Activated CD8-positive, alpha-beta memory T cell treated with anti-CD3 and anti-CD28 coated beads for 36 hours (primary cell): ENCODE measurements around the gene FUOM. TPM values are rescaled to one million over a fixed set of nuclear protein-coding genes. Genes with fewer than 3 reads are reported as not detected.

Source experiments
- CTCF ChIA-PET: fragments of 350-600 bp; sonication (Branson Sonifier 250); formaldehyde crosslinking; loops from one replicate; lab custom pipeline; 2021; ENCODE audit warnings: antibody characterized with exemption; lab: Charles Lee
- POLR2A ChIA-PET: fragments of 350-600 bp; sonication (Branson Sonifier 250); formaldehyde crosslinking; loops from one replicate; lab custom pipeline; 2021; ENCODE audit warnings: antibody characterized with exemption; lab: Charles Lee
- total RNA-seq, 2 experiments: library from RNA; stranded (reverse); gene quantifications; one replicate each; pipeline ENCODE4 v1.2.3, GENCODE V29; 2021

The FUOM gene, protein sequence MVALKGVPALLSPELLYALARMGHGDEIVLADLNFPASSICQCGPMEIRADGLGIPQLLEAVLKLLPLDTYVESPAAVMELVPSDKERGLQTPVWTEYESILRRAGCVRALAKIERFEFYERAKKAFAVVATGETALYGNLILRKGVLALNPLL
- total RNA-seq: 10 to 100 TPM; 31.2 to 33.7 TPM

DNA sequence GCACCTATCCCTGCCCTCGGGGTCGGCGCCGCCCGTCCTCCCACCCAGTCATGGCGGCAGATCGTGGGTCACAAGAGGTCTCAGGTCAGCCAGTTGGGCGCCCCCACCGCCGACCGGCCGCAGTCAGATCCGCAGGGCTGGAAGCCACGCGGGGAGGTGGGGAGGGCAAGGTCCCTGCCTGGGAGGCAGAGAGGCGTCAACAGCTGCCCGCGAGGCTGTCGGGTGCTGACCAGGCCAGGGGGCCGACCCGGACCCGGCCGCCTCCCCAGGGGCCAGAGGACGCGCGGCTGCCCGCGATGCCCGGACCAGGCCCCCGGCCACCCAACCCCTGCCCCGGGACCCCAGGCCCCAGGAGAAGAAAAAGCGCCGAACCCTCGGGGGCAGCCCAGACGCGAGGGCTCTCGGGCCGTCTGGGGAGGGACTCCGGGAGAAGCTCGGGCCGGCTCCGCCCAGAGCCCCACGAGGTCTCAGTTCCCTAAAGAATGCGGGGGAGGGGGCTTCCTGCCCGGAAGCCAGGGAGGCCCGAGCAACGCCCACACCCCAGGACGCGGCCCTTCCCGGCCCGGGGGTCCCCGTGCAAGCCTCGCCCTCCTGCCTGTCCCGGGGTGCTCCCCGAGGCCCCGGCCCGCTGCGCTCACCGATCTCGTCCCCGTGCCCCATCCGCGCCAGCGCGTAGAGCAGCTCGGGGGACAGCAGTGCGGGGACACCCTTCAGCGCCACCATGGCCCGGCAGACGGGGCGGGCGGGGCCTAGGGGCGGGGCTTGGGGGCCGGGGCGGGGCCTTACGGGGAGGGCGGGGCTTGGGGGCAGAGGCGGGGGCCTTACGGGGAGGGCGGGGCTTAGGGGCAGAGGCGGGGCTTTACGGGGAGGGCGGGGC, at the start of gene FUOM:
TSS of gene FUOM (minus strand) at position 735 of the 877 bp plus-strand sequence. CDS start at position 723, 12 bp downstream.
- ChIA-PET POLR2A (interaction anchor here (1.2 kb wide), 1 partner anchor 98 kb away, joined by 3 read pairs; no protein-coding TSS in a partner anchor), CTCF (interaction anchor here (0.5 to 1.5 kb wide), 4 partner anchors 13 to 32 kb away, joined by 3 to 5 read pairs (median 4); no protein-coding TSS in a partner anchor)

DNA sequence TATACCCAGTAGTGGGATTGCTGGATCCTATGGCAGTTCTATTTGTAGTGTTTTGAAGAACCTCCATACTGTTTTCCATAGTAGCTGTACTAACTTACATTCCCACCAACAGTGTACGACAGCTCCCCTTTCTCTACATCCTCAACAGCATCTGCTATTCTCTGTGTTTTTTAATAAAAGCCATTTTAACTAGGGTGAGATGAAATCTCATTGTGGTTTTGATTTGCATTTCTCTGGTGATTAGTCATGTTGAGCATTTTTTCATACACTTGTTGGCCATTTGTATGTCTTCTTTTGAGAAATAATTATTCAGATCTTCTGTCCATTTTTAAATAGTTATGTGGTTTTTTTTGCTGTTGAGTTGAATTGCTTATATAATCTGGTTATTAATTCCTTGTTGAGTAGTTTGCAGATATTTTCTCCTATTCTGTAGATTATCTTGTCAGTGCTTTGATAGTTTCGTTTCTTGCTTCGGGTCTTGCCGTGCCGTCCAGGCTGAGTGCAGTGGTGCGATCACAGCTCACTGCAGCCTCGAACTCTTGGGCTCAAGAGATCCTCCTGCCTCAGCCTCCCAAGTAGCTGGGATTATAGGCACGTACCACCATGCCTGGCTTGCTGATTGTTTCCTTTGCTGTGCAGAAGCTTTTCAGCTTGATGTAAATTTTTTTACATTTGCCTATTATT, 48.2 kb upstream of the FUOM start:
- ChIA-PET CTCF (no interaction called here), POLR2A (no interaction called here)

DNA sequence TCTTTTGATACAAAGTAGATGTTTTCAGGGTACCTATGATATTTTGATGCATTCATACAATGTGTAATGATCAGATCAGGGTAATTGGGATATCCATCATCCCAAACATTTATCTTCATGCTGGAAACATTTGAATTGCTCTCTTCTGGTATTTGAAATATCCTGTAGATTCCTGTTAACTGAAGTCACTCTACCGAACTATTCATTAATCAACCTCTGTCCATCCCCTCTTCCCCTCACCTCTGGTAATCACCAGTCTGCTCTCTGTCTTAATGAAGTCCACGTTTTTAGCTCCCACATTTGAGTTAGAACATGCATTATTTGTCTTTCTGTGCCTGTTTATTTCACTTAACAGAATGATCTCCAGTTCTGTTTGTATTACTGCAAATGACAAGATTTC, 47.5 kb upstream of the FUOM start:
- CTCF ChIA-PET: no interaction called here
- POLR2A ChIA-PET: no interaction called here

DNA sequence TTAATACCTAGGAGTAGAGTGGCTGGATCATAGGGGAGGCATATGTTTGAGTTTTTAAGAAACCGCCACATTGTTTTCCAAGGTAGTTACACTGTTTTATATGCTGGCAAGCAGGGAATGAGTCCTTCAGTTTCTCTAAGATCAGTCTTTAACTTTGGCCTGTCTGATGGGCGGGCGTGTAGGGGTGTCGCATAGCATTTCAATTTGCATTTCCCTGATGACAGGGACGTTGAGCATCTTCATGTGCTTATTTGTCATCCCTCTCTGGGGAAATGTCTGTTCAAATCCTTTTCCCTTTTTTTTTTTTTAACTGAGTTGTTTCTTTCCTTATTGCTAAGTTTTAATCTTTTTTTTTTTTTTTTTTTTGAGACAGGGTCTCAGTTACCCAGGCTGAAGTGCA, 46.0 kb upstream of the FUOM start:
- ChIA-PET CTCF (no interaction called here), POLR2A (no interaction called here)

DNA sequence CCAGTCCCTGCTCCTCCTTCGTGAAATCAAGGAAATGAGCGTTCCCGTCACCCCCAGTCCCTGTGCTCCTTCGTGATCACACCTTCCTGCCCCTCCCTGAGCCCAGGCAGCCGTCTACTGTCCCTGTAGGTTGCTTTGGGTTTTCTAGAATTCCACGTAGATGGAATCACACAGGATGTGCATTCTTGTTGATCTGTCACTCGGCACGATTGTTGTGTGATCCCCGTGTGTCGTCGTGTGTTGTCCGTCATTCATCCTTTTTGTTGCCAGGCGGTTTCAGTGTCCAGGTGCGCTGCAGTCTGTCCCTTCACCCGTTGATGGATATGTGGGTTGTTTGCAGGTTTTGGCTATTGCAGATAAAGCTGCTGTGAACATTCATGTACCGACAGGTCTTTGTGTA, 45.5 kb upstream of the FUOM start:
- ChIA-PET POLR2A (no interaction called here), CTCF (no interaction called here)

DNA sequence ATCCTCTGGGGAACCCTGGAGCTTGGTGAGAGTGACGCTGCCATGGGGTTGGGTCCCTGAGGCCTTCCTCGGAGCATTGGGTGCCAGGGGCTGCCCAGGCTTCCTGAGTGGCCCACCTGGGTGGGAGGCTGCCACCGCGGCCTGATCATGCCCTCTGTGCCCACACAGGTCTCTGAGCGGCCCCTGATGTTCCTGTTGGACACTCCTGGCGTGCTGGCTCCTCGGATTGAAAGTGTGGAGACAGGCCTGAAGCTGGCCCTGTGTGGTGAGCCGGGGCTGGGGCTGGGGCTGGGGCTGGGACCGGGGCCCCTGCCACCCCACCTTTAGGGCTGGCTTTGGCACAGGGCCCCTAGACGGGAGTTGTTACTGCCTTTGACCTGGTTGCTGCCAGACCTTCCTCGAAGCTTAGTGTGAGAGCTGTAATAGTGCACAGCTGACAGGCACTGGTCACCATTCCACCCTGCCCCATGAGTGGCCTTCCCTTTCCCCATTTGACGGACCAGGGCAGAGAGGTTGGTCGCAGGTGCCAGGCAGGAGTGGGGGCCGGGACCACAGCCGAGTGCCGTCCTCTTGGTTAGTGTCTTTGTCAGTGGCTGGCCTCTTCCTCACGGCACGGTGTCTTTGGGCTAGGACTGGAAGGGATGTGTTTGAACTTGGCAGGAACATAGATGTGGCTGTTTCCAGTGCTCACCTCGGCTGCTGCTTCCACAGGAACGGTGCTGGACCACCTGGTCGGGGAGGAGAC, 44.3 kb upstream of the FUOM start:
- CTCF ChIA-PET: interaction anchor here (1.3 to 1.8 kb wide), 3 partner anchors 12 to 86 kb away, joined by 3 to 6 read pairs (median 4); no protein-coding TSS in a partner anchor
- POLR2A ChIA-PET: interaction anchor here (0.9 kb wide), 1 partner anchor 12 kb away, joined by 4 read pairs; no protein-coding TSS in a partner anchor

DNA sequence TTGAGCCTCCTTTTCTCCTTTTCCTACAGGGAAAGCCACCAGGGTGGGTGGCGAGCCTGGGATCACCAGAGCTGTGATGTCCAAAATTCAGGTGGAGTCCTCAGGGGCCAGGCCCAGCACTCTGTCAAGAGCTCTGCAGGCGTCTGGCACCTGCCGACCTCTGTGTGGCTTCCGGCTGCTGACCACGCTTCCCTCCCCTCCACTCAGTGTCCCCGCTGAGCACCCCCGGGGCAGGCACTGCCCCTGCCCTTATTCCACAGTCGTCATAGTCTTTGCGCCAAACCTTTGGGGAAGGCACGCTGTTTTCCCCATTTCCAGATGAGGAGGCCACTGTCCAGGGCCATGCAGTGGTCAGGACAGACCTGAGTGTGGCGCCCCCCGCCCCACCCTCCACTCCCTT, 43.7 kb upstream of the FUOM start:
- ChIA-PET CTCF (interaction anchor here (1.3 to 1.8 kb wide), 3 partner anchors 11 to 86 kb away, joined by 3 to 6 read pairs (median 4); no protein-coding TSS in a partner anchor), POLR2A (interaction anchor here (0.9 kb wide), 1 partner anchor 11 kb away, joined by 4 read pairs; no protein-coding TSS in a partner anchor)

DNA sequence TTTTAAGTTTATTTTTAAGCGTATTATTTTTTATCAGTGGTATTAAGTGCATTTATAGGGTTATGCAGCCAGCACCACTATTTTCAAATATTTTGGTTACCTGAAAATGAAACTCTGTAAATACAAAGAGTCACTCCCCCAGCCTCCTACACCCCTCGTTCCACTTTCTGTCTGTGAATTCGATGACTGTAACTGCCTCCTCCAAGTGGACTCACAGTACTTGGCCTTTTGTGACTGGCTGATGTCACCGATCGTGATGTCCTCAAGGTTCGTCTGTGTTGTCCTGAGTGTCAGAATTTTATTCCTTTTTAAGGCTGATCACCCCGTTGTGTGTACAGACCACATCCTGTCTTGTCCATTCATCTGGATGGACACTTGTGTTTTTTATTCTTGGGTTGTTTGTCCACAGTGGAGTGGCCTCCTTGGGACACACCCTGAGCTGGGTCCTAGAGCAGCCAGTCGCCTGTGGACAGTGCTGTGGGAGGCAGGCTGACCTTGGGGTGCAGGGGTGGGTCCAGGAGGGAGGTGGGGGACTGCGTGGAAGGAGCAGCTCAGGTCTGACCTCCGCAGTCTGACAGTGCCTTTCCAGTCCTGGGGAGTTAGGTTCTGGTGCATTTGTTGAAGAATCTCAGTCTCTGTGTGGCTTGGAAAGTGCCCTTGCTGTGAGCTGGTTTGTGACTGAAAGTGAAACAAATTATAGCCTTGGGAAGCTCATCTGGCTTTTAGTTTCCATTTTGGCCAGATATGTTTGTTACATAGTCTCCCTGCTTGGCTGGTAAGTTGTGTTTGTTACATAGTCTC, 43.0 kb upstream of the FUOM start:
- POLR2A ChIA-PET: interaction anchor here (0.9 kb wide), 1 partner anchor 10 kb away, joined by 4 read pairs; no protein-coding TSS in a partner anchor
- CTCF ChIA-PET: interaction anchor here (0.5 to 1.8 kb wide), 3 partner anchors 10 to 144 kb away, joined by 3 to 6 read pairs (median 4); no protein-coding TSS in a partner anchor

DNA sequence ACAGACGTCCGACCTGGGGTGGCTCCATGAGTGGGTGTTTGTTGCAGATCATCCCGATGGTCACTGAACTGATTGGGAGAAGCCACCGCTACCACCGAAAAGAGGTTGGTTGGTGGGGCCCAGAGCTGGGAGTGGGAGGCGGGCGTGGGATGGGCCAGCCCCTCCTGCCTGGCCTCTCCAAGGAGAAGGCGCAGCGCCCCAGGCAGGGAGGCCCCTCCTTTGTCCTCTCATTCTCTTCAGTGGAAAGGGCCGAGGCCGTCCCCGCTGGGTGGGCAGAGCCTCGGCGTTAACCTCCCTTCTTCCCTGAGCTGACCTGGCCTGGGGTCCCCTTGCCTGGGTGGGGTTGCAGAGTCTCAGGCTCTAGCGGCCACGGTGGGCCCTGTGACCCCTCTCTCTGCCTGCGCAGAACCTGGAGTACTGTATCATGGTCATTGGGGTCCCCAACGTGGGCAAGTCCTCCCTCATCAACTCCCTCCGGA, 41.3 kb upstream of the FUOM start:
- ChIA-PET CTCF (no interaction called here), POLR2A (no interaction called here)

DNA sequence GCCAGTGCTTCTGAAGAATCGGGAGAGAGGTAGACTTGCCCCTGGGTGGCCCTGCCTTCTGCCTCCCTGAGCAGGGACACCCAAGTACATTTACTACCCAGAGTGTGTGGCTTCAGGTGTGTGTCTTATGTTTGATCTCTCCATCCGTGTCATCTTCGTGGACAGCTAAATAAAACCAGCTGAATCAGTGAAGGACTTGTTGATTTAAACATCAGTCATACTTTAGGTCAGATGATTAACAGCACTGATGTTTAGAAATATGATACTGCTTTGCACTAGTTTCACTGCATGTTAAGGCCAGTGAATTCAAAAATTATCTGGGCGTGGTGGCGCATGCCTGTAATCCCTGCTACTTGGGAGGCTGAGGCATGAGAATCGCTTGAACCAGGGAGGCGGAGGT, 40.1 kb upstream of the FUOM start:
- ChIA-PET CTCF (interaction anchor here (1.7 kb wide), 1 partner anchor 68 kb away, joined by 3 read pairs; no protein-coding TSS in a partner anchor), POLR2A (no interaction called here)

DNA sequence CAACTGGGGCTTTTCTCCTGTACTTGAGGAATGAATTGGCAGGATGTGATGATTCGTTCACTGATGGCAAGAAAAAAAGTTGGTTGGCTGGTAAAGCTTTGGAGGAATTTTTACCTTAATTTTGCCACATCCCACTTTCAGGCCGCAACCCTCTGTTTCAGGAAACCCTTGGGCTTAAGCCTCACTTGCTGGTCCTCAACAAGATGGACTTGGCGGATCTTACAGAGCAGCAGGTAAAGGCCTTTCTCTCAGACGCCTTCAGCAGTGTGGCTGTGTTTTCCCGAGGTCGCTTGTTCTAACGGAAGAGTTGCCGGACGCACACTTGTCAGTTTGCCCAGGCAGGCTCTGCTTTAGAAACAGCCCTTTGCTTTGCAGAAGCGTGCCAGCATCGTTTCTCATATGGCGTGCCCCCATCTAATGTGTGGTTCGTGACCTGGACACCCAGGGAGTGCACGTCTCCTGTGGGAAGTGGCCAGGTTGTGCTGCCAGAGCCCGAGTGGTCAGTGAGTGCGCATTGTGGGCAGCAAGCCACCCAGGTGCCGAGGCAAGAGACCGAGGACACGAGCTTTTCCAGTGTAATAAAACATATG, 38.3 kb upstream of the FUOM start:
- CTCF ChIA-PET: interaction anchor here (1.7 to 1.8 kb wide), 2 partner anchors 66 to 67 kb away, joined by 3 to 6 read pairs; no protein-coding TSS in a partner anchor
- POLR2A ChIA-PET: no interaction called here

DNA sequence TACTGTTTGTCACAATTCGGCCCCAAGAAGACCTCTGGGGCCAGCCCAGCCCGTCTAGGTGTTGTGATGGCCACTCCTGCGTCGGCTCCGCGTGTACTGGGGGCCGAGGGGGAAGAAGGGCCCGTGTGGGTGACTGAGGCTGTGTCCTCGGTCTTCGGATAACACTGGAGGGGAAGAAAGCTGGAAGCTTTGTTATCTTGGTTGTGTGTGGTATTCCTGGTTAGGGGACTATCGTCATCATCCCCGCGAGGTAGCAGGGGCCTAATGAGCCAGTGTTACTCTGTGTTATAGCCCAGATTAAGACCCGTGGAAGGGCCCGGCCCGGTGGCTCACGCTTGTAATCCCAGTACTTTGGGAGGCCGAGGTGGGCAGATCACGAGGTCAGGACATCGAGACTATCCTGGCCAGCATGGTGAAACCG, 37.0 kb upstream of the FUOM start:
- POLR2A ChIA-PET: no interaction called here
- CTCF ChIA-PET: interaction anchor here (1.8 kb wide), 1 partner anchor 66 kb away, joined by 6 read pairs; no protein-coding TSS in a partner anchor

DNA sequence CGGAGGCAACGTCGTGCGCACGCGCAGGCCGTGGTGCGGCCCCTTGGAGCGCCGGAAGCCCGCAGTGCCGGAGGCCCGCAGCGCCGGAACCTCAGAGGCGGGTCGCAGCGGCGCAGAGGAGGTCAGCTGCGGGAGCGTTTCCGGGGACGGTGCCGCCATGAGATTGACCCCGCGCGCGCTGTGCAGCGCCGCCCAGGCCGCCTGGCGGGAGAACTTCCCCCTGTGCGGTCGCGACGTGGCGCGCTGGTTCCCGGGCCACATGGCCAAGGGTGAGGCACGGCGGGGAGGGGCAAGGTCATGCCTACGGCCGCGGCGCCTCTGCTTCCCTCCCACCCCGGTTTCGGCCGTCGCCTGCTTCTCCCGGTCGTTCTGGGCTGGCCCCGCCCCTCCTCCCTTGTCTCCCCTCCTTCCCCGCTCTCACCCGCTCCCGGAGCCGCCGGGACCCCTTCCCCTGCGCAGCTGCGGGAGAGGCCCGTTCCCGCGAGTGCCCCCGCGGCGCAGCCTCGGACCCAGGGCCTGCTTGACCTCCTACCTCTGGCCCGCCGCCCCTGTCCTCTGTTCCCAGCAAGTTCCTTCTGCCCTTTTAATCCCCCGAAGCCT, 36.3 kb upstream of the FUOM start, which contains the start of gene MTG1:
TSS of gene MTG1 (plus strand) at position 94 of the 600 bp plus-strand sequence. CDS start at position 158, 64 bp downstream.
- POLR2A ChIA-PET: no interaction called here
- CTCF ChIA-PET: interaction anchor here (1.8 kb wide), 1 partner anchor 65 kb away, joined by 6 read pairs; no protein-coding TSS in a partner anchor

DNA sequence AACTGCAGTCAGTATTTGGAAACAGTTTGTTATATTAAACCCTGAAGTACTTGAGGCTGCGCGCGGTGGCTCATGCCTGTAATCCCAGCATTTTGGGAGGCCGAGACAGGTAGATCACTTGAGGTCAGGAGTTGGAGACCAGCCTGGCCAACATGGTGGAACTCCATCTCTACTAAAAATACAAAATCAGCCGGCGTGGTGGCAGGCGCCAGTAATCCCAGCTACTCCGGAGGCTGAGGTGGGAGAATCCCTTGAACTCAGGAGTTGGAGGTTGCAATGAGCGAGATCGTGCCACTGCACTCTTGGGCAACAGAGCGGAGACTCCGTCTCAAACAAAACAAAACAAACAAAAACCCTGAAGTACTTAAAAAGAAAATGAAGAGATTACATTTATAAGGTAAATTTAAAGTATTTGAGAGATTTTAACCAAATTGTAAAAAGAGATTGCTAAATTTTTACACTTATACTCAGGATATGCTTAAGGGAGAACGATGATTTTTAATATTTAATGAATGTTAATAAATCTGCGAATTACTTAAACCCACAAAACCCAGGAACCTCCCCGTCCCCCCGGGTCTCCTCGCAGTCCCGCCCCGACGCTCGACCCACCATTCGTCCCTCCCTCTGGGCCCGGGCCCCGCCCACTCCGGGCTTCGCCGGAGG, 35.7 kb upstream of the FUOM start:
- POLR2A ChIA-PET: no interaction called here

DNA sequence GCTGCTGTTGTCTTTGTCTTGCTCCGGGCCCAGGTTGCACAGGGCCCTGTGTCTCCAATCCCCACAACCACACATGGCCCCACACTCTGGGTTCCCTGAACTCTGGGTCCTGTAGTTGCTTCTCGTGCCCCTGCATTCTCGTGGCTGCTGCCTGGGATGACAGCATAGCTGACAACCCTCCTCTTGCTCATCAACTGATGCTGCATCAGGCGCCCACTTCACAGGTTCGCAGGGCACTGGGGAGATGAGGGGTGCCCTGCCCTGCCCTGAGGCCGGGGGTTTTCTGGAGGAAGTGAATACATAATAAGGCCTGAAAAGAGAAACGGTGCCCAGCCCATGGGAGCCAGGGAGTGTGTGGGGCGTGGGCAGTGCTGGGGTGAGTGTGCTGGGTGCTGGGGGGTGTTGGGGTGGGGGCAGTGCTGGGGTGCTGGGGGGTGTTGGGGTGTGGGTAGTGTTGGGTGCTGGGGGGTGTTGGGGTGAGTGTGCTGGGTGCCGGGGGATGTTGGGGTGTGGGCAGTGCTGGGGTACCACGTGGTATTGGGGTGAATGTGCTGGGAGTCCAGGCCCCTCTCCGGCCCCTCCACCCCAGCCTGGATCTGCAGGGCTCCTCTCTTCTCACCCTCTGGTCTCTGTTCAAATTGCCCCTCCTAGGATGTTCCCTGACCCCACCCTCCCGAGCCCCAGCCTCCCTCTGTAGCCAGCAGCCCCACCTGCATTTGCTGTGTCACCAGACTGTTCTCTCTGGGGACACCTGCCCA, 34.1 kb upstream of the FUOM start:
- POLR2A ChIA-PET: interaction anchor here (1.8 kb wide), 1 partner anchor 13 kb away, joined by 5 read pairs; the partner anchor contains the start of gene PAOX
- CTCF ChIA-PET: interaction anchor here (1.2 to 2.7 kb wide), 2 partner anchors 62 to 116 kb away, joined by 4 to 16 read pairs; no protein-coding TSS in a partner anchor

More for the DNA sequence above, 35.7 kb upstream of the FUOM start:
- CTCF ChIA-PET: no interaction called here
